OCI-LY7 (cell line): ENCODE data around the gene CHRNG.

ENCODE experiments used
- EZH2phosphoT487 ChIP-seq: fragments of 200-600 bp; sonication (generic); IDR thresholded peaks from 2 replicates; pipeline ENCODE4 v1.6.1; 2018; ENCODE audit warnings: low read depth, borderline replicate concordance, mild to moderate bottlenecking, mixed run types, antibody characterized with exemption, low read length, moderate library complexity, mixed read lengths
- TF ChIP-seq, protein P1 (sequence below): fragments of 200-600 bp; sonication (generic); conservative IDR thresholded peaks from 2 replicates; pipeline ENCODE4 v1.5.1; 2014; ENCODE audit warnings: mild to moderate bottlenecking, antibody characterized with exemption, low read length, moderate library complexity, mixed read lengths

DNA sequence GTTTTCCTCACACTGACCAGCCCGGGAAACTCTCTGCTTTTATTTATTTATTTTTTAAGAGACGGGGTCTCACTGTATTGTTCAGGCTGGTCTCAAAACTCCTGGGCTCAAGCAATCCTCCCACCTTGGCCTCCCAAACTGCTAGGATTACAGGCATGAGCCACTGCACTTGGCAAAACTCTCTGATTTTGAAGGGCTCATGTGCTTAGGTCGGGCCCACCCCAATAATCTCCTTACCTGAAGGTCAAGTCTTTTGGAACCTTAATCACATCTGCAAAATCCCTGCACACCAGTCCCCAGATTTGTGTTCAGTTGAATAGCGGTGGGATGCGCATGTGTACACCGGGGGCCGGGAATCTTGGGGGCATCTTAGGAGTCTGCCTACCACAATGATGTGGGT, 44.2 kb upstream of the CHRNG start:
- TF ChIP-seq, protein P1, sequence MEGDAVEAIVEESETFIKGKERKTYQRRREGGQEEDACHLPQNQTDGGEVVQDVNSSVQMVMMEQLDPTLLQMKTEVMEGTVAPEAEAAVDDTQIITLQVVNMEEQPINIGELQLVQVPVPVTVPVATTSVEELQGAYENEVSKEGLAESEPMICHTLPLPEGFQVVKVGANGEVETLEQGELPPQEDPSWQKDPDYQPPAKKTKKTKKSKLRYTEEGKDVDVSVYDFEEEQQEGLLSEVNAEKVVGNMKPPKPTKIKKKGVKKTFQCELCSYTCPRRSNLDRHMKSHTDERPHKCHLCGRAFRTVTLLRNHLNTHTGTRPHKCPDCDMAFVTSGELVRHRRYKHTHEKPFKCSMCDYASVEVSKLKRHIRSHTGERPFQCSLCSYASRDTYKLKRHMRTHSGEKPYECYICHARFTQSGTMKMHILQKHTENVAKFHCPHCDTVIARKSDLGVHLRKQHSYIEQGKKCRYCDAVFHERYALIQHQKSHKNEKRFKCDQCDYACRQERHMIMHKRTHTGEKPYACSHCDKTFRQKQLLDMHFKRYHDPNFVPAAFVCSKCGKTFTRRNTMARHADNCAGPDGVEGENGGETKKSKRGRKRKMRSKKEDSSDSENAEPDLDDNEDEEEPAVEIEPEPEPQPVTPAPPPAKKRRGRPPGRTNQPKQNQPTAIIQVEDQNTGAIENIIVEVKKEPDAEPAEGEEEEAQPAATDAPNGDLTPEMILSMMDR = no peak
- TF ChIP-seq EZH2phosphoT487 = no peak
